ENCODE measurements around the gene NCF2.

GRCh38 chr1:183589874-183590243 is 400 bp downstream of the NCF2 start:
- TF ChIP-seq CTCF (IDR thresholded peaks at IDR 0.05) (no peak), POLR2A (IDR thresholded peaks at IDR 0.05) (no peak)
